ENCODE measurements around the gene UBE3A. TPM values are rescaled to one million over a fixed set of nuclear protein-coding genes. Genes with fewer than 3 reads are reported as not detected.

Gene UBE3A
- total and polyA plus RNA-seq, 10 of the 15 experiments (the other 5 are each of a cell fraction or from before 2014, with no cell fraction given): 29.4 to 82.9 (median 58.7) TPM

- CTCF ChIA-PET: interaction anchor here (0.7 kb wide), 1 partner anchor 35 kb away, joined by 3 read pairs; no protein-coding TSS in a partner anchor
- in situ Hi-C loops (cut with MboI): no loop called here
- POLR2A ChIA-PET: no interaction called here
- no peak overlapping the region for H3K4me3 ChIP-seq
- no TSS peak for BruUV-seq (replicated peaks)
- FAIRE-seq: no peak
- no peaks in the 10 kb centered on the region for H4K20me1 ChIP-seq (ENCODE audit: control insufficient read depth, insufficient read depth)
- RAD21 ChIA-PET (ENCODE audit: unreplicated experiment): interaction anchor here (0.5 kb wide), 1 partner anchor 571 kb away, joined by 3 read pairs; no protein-coding TSS in a partner anchor
- H3K9me3 ChIP-seq (replicated peaks; ENCODE audit: control insufficient read depth, insufficient read depth, low read length): no peaks in the 10 kb centered on the region; the same call in 1 of the 3 replicates
- H3K27me3 ChIP-seq (replicated peaks in 1 of 2; ENCODE audit: control insufficient read depth in 2 of 2, insufficient read depth in 2 of 2, low read length in 1 of 2): no peaks in the 10 kb centered on the region
- DNase-seq (ENCODE audit: low read depth, low spot score): no peak
- WGBS (ENCODE audit: insufficient coverage, insufficient replicate concordance, low lambda C conversion rate, missing lambda C conversion rate): 96% methylated on average over 1 of the region's 1 CpG
- H2AFZ ChIP-seq (ENCODE audit: control insufficient read depth, low read depth, low read length): no peak overlapping the region
- no peaks in the 10 kb centered on the region for H3K4me1 ChIP-seq (ENCODE audit: control insufficient read depth, insufficient read depth, low read length)
- ATAC-seq: no peak
- peaks cover 2% of the 10 kb centered on the region; the same call in 1 of the 2 replicates for H3K79me2 ChIP-seq (ENCODE audit: control insufficient read depth, insufficient read depth, low read length)
- H3K36me3 ChIP-seq (ENCODE audit: control insufficient read depth in 2 of 2, insufficient read depth in 2 of 2, low read length in 1 of 2): peaks cover 0 to 4% of the 10 kb centered on the region in 2 experiments; a peak in 1 of 4 replicates
- H3K9ac ChIP-seq (ENCODE audit: control insufficient read depth, insufficient read depth, low read length): no peak overlapping the region
- H3K4me2 ChIP-seq (ENCODE audit: control insufficient read depth, insufficient read depth): no peak overlapping the region
- SMC1A ChIA-PET (ENCODE audit: uncharacterized antibody, unreplicated experiment): interaction anchor here (1.0 to 1.1 kb wide), 2 partner anchors 13 to 16 kb away, joined by 3 read pairs; no protein-coding TSS in a partner anchor
- no peak overlapping the region for H3K27ac ChIP-seq (ENCODE audit: control insufficient read depth, insufficient read depth)
- intact Hi-C loops (cut with micrococcal nuclease; ENCODE audit: unreplicated experiment): loop anchor here (5.0 kb wide), 1 partner anchor 55 kb away; no protein-coding TSS in a partner anchor
- TF ChIP-seq GATAD2B (conservative IDR thresholded peaks at IDR 0.05; ENCODE audit: low read depth) (no peak), USF2 (IDR thresholded peaks at IDR 0.05; ENCODE audit: borderline replicate concordance, low read depth, low read length) (no peak), SMAD1 (IDR thresholded peaks at IDR 0.05; ENCODE audit: low read depth, partially characterized antibody) (no peak), CEBPZ (IDR thresholded peaks at IDR 0.05; ENCODE audit: low read depth, low read length) (no peak), HDAC6 (IDR thresholded peaks at IDR 0.05; ENCODE audit: unreplicated experiment) (no peak), MLLT1 (IDR thresholded peaks at IDR 0.05) (no peak), STAT3 (IDR thresholded peaks at IDR 0.05; ENCODE audit: low read depth, low read length) (no peak), SP1 (IDR thresholded peaks at IDR 0.05; ENCODE audit: low read depth, low read length) (no peak), YBX1 (IDR thresholded peaks at IDR 0.05) (no peak), RAD21 (IDR thresholded peaks at IDR 0.05; ENCODE audit: insufficient read depth, low read depth, low read length) (no peak), KDM1A (IDR thresholded peaks at IDR 0.05; ENCODE audit: borderline replicate concordance) (no peak), E2F8 (IDR thresholded peaks at IDR 0.05; ENCODE audit: low read depth, partially characterized antibody) (no peak), WRNIP1 (IDR thresholded peaks at IDR 0.05; ENCODE audit: borderline replicate concordance, low read depth, low read length) (no peak), ZZZ3 (IDR thresholded peaks at IDR 0.05; ENCODE audit: control insufficient read depth, insufficient read length, low read depth) (no peak), NR2F1 (conservative IDR thresholded peaks at IDR 0.05) (no peak)
Measured at GRCh38 chr15:25362545-25362944, 76.3 kb downstream of the UBE3A start.

Measured in GM12878 (cell line).